T follicular helper cell (primary cell): ENCODE measurements around the gene DSG2.
"Not testable (repeated sequence)": the region's sequence is repeated elsewhere in the genome, so short reads cannot be mapped to it uniquely, and the experiment has no call there.

Experiments
- DNase-seq: peaks from one replicate; pipeline ENCODE4 v3.0.0-alpha.2; 2020; ENCODE audit warnings: low read depth
- total RNA-seq, 2 experiments: gene quantifications; one replicate each; lab custom pipeline; 2026; lab: John Stamatoyannopoulos, UW

Gene DSG2
- total RNA-seq: 0.22 to 0.42 reads per million in 2 experiments

- no peak for DNase-seq
Measured at GRCh38 chr18:31497836-31498573, at the start of gene DSG2. TSS of gene DSG2 (plus strand) at chr18:31498177. CDS start at chr18:31498252, 75 bp downstream.

- no peak for DNase-seq
Measured at GRCh38 chr18:31450409-31450808, 47.6 kb upstream of the DSG2 start.

GRCh38 chr18:31451625-31452024, 46.4 kb upstream of the DSG2 start:
- DNase-seq: no peak

DNA sequence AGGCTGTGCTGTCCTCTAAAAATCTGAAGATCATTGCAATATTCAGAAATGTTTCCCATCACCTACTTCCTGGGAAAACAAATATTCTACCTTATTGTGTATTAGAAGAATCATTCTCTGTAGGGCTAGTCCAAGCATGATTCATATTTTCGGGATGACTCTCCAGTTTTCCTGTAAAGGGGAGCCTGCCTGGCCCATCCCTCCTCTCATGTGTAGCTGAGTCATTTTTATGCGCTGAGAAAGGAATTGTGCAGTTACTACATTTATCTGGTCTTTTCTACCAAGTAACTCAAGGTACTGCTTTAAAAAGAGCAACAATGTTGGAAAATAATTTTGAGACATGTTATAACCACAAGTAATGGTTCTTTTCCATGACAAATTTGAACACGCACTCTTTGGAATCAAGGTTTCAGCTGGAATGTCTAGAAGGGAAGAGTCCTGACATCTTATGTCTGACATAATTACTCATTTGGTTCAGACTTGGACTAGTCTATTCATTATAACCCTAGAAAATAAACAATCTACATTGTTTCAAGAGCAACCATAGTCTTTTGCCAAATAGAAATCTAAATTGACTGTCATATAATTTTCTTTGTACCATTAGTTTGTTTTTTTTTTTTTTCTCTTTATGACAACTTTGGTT, 43.8 kb upstream of the DSG2 start:
- DNase-seq: no peak

DNA sequence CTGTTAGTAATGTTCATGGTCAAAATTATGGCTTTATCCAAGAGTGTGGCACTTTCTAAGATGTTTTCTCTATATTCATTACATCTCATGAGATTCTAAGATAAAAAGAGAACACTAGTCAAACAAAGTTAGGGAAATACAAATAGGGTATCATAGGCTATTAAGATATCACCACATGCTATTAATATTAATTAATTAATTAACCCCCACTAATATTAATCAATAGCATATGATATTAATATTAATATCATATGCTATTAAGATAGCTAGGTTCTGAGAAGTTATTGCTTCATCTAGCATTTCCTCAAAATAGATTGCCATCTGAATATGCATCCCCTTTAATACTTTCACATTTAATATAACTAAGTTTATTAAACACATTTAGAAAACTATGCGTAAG, 28.3 kb upstream of the DSG2 start:
- no peak for DNase-seq

- no peak for DNase-seq
Measured at GRCh38 chr18:31478688-31479087, 19.3 kb upstream of the DSG2 start.

DNA sequence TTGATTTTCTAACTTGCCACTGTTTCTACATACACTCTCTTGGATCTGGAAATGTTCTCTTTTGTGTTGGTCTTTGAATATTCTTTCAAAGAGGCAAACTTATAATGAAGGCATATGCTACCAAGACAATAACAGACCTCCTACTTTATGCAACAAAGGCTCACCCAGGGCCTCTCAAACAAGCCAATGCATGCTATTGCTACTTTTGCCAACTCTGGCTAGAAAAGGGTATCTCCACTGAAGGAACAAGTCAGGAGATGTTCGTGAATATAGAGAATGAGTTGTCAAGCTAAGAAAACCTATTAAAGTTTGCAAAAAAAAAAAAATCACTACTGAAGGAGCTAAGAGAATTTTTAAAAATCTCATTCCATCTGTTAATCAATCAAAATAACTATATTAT, 15.9 kb upstream of the DSG2 start:
- DNase-seq: no peak

GRCh38 chr18:31483396-31483795, 14.6 kb upstream of the DSG2 start:
- DNase-seq: no peak

DNA sequence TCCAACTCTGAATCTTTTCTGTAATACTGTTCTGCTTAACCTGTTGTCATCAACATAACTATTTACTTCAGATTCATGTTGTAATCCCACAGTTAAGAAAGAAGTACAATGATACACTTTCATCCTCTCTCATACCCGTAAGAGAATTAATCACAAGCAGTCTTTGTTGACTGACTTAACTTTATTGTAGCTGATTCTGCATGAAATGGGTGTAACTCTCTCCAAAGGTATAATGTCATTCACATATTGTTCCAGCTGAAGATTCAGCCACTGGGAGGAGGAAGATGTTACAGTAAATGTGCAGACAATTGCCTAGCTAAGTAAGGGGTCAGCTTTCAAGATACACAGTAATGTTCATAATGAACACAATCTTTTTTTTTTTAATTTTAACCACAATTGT, 13.5 kb upstream of the DSG2 start:
- DNase-seq: no peak

DNA sequence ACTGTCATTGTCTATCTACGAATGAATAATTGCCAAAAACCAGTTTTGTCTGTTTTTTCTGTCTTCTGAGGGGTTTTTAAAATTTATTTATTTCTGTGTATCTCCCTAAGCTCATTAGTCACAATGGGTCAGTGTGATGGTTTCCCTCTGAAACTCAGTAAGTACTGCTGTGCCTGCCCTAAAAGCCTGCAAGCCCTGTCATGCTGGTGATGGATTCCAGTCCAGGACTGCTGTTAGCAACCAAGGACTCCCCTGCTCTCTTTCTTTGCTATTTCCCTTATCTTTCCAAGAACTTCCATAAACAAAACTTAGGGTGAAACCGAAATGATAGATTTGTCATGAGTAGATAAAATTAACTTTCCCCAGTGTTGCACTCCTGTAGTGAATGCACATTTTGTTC, 11.8 kb upstream of the DSG2 start:
- no peak for DNase-seq

- DNase-seq: no peak
Measured at GRCh38 chr18:31487246-31488015, 10.5 kb upstream of the DSG2 start.

- no peak for DNase-seq
Measured at GRCh38 chr18:31489311-31489710, 8.7 kb upstream of the DSG2 start.

GRCh38 chr18:31490387-31490786, 7.6 kb upstream of the DSG2 start:
- DNase-seq: no peak

- no peak for DNase-seq
Measured at GRCh38 chr18:31490833-31491232, 7.1 kb upstream of the DSG2 start.

DNA sequence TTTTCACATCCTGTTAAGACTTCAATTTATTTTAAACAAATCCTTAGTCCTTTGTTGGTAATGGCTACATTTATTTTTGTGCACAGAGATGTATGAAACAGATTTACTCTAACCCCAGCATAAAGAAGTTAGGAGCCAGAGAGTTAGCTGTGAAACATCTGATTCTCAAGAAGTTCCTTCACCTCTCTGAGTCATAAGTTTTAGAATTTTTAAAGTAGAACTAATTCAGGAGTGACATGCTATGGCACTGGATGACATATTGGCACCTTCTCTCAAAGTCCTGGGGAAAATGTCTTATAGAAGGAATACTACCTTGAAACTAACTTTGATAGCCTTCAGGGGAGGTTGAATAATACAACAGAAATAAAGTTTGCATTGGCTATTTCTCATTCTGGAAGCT, 6.4 kb upstream of the DSG2 start:
- no peak for DNase-seq

GRCh38 chr18:31492671-31493070, 5.3 kb upstream of the DSG2 start:
- no peak for DNase-seq

DNA sequence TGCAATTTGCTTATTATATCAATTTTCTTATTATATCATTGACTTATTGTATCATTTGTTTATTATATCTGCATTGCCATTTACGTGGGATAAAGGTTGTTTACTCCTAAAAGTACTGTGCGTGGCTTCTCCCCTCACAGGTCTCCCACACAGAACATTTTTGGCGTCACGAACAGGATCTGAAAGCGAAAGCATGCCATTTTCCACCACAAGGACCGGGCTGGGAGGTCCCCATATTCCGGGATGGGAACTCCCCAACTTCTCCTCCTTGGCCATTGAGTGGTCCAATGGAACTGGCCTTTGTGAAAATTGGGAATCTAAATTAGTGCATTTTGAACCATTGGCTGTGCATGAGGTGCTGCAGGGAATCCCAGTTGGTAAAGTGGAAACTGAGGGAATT, 4.8 kb upstream of the DSG2 start:
- DNase-seq: no peak

- no peak for DNase-seq
Measured at GRCh38 chr18:31493941-31494340, 4.0 kb upstream of the DSG2 start.

GRCh38 chr18:31494705-31495244, 3.2 kb upstream of the DSG2 start:
- not testable (repeated sequence) for DNase-seq

DNA sequence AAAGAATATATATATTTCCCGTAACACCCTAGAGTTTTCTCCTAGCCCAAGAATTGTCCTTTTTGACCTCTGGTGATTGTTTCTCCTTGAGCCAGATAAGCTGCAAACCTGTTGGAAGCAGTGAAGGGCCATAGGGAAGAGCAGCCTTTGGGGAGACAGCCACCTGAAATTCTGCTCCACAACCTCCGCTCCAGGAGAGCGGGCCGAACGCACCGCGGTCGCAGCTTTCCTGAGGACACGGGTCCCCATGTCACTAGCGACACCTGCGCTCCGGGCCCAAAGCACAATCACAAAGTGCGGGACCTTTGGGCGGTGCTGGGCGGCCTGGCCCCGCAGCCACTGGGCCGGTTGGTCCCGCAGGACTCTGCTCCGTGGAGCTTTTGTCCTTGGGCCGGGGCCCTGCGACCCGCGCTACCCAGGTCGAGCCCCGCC, 557 bp upstream of the DSG2 start:
- DNase-seq: no peak

GRCh38 chr18:31498574-31499524, 872 bp downstream of the DSG2 start:
- no peak for DNase-seq
